ENCODE results near the gene METTL14.
A peak's percentile ranks its signal among the peaks of the same experiment; 100 is the strongest.

Gene METTL14

DNA sequence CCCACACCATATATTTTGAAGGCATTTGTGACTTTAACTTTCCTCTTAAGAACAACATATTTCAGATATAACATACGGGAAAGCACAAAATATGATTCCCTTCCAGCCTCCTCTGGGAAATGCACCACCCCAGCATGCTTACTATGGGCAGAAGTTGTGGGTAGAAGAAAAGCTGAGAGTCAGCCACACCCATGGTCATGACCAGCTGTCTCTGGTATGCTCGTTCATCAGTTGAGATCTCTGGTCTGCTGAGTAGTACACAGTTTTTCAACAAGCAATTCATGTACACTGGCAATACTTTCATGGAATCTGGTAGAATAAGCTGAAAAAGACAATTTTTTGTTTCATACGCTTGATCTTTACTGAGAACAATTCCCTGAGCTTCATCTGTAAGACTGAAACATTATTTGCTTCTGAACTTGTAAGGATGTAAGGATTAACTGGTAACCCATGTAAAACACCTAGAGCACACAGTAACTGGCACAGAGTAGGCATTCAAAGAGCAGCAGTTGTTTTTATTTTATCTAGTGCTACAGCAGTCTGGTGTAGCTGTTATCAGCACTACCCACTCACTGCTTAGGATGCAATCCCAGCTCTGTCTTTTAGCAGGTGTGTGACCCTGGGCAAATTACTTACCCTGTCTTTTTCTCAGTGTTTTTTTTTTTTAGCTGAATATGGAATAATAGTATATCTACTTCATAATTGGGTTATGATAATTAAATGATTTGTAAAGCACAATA is 47.6 kb downstream of the METTL14 start:
- TF ChIP-seq, protein P1, sequence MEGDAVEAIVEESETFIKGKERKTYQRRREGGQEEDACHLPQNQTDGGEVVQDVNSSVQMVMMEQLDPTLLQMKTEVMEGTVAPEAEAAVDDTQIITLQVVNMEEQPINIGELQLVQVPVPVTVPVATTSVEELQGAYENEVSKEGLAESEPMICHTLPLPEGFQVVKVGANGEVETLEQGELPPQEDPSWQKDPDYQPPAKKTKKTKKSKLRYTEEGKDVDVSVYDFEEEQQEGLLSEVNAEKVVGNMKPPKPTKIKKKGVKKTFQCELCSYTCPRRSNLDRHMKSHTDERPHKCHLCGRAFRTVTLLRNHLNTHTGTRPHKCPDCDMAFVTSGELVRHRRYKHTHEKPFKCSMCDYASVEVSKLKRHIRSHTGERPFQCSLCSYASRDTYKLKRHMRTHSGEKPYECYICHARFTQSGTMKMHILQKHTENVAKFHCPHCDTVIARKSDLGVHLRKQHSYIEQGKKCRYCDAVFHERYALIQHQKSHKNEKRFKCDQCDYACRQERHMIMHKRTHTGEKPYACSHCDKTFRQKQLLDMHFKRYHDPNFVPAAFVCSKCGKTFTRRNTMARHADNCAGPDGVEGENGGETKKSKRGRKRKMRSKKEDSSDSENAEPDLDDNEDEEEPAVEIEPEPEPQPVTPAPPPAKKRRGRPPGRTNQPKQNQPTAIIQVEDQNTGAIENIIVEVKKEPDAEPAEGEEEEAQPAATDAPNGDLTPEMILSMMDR (IDR thresholded peaks at IDR 0.05; ENCODE audit: low read depth, low read length) = no peak
- in situ Hi-C loops (cut with HindIII; ENCODE audit: low sequenced_read_pairs) = no loop called here
- H3K4me3 ChIP-seq (ENCODE audit: low read depth, low read length) = no peak overlapping the region
- peak; percentile 65 for DNase-seq (ENCODE audit: low read depth, low spot score)

DNA sequence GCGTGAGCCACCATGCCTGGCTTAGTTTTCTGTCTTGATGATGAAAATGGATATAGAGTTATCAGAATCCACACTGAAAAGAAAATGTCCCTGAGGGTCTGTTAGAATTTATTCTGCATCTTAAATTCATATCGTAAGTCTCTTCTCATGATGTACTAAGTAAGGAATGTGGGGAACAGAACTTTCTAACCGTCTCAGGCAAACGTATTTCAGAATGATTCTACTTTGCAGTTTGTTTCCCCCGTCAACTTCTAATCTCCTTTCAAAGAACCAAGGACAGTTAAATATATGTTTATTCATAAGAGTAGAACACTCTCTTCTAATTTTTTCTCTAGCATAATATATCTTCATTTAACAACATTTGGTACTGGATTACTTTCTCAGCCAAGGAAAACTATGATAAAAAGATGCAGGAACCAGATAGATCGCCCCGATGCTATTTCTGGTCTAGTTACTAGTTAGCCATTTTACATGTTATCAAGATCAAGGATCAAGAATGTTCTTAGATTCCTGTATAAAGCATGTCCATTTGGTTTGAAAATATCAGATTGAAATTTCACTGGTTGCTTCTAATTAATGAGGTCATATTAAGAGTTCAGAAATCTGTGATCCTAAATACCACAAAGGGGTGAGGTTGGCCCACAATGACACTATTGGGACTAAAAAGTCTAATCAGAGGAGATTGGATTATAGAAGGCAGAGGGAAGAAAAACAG is 49.5 kb downstream of the METTL14 start:
- in situ Hi-C loops (cut with HindIII; ENCODE audit: low sequenced_read_pairs) = no loop called here
- TF ChIP-seq, protein P1 (IDR thresholded peaks at IDR 0.05; ENCODE audit: low read depth, low read length) = no peak
- DNase-seq (ENCODE audit: low read depth, low spot score) = no peak
- H3K4me3 ChIP-seq (ENCODE audit: low read depth, low read length) = no peak overlapping the region

DNA sequence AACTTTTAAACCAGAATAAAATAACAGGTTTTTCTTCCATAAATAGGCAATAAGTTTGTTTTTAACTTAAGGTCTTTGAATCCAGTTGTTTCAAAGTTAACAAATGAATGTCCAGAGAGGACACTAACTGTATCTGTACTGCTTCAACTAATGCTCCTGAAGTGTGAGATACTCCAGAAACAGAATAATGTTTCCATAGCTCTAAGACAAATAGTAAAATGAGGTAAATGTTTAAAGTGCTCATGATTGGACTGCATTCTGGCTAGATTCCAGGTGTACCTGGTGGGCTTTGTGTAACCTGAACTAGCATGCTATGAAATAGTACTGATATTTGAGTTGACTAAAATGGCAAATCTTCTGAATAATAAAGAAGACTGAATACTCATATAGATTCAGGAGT is 51.7 kb downstream of the METTL14 start:
- in situ Hi-C loops (cut with HindIII; ENCODE audit: low sequenced_read_pairs) = no loop called here
- H3K4me3 ChIP-seq (ENCODE audit: low read depth, low read length) = no peak overlapping the region
- TF ChIP-seq, protein P1 (IDR thresholded peaks at IDR 0.05; ENCODE audit: low read depth, low read length) = no peak
- no peak for DNase-seq (ENCODE audit: low read depth, low spot score)

DNA sequence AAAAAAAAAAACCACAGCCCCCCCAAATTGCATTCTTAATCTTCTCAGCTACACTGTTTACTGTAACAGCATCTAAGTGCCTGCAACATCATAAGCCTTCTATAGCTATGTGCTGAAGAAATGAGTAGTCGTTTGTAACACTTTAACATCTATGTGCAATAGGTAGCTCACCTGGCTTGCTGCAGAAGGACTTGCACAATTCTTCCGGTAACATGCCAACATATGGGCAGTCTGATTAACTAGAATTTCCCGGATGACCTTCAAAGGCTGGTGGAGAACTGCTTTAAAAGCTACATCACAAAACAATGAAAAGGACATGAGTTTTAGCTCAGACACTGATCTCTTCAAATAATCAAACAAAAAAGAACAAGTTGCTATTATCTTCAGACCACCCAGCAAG is 52.9 kb downstream of the METTL14 start:
- DNase-seq (ENCODE audit: low read depth, low spot score) = no peak
- no peak overlapping the region for H3K4me3 ChIP-seq (ENCODE audit: low read depth, low read length)
- in situ Hi-C loops (cut with HindIII; ENCODE audit: low sequenced_read_pairs) = no loop called here
- TF ChIP-seq, protein P1 (IDR thresholded peaks at IDR 0.05; ENCODE audit: low read depth, low read length) = no peak

DNA sequence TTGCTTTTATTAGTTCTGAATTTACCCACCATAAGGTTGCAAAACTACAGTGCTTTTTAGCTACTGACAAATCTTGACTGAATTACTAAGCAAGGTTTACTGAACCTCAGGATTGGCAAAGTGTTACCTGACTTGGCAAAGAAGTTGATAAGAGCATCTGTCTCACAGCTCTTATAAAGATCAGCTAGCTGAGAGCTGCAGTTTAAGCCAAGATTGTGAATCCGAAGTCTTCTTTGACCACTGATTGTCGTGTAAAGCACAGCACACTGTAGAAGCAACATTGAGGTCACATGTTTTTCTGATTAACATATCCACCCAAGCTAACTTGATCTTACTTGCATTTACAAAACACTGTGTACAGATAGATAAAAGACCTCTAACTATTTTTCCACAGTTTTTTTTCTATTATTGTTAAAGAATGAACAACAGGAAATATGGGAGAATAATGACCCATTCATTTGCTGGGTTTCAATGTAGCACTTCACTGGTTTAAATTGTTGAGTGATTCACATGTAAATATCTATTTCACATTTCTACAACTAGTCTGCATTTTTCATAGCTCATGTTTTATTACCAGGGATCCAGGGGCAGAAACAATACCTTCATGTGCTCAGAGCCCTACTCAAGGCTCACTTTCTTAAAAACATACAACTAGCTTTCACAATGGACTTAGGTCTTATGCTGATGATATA is 54.0 kb downstream of the METTL14 start:
- in situ Hi-C loops (cut with HindIII; ENCODE audit: low sequenced_read_pairs) = no loop called here
- DNase-seq (ENCODE audit: low read depth, low spot score) = no peak
- H3K4me3 ChIP-seq (ENCODE audit: low read depth, low read length) = no peak overlapping the region
- TF ChIP-seq, protein P1 (IDR thresholded peaks at IDR 0.05; ENCODE audit: low read depth, low read length) = no peak

DNA sequence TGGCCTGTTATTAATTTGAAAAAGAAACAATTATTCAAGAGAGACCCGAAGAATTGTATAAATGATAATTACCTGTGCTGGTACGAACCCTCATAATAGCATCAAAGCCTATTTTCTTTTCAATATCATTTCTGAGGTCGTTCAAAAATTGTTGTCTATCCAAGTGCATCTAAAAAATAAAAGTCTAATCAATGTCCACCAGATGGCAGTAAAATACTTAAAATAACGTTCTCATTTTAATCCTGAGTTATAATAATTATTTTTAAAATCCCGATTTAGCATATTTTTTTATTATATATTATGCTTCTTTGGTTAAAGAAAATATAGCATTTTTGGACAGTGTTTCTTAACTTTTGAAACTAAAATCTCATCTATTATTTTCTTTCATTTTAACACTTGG is 55.7 kb downstream of the METTL14 start:
- no peak for DNase-seq (ENCODE audit: low read depth, low spot score)
- in situ Hi-C loops (cut with HindIII; ENCODE audit: low sequenced_read_pairs) = no loop called here

More for the DNA sequence above, 55.7 kb downstream of the METTL14 start:
- TF ChIP-seq, protein P1 (IDR thresholded peaks at IDR 0.05; ENCODE audit: low read depth, low read length) = peak; percentile 11
- no peak overlapping the region for H3K4me3 ChIP-seq (ENCODE audit: low read depth, low read length)

All from astrocyte of the spinal cord (primary cell).